CD4-positive, alpha-beta T cell treated with Interleukin-10 for 1 hour (primary cell): ENCODE measurements around the gene METTL27.
"Not testable (repeated sequence)": the region's sequence is repeated elsewhere in the genome, so short reads cannot be mapped to it uniquely, and the experiment has no call there.

Experiments
- DNase-seq: peaks from one replicate; pipeline ENCODE4 v3.0.0-alpha.2; 2020

METTL27 gene, protein sequence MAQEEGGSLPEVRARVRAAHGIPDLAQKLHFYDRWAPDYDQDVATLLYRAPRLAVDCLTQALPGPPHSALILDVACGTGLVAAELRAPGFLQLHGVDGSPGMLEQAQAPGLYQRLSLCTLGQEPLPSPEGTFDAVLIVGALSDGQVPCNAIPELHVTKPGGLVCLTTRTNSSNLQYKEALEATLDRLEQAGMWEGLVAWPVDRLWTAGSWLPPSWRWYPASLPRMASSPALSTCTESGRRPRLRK

DNA sequence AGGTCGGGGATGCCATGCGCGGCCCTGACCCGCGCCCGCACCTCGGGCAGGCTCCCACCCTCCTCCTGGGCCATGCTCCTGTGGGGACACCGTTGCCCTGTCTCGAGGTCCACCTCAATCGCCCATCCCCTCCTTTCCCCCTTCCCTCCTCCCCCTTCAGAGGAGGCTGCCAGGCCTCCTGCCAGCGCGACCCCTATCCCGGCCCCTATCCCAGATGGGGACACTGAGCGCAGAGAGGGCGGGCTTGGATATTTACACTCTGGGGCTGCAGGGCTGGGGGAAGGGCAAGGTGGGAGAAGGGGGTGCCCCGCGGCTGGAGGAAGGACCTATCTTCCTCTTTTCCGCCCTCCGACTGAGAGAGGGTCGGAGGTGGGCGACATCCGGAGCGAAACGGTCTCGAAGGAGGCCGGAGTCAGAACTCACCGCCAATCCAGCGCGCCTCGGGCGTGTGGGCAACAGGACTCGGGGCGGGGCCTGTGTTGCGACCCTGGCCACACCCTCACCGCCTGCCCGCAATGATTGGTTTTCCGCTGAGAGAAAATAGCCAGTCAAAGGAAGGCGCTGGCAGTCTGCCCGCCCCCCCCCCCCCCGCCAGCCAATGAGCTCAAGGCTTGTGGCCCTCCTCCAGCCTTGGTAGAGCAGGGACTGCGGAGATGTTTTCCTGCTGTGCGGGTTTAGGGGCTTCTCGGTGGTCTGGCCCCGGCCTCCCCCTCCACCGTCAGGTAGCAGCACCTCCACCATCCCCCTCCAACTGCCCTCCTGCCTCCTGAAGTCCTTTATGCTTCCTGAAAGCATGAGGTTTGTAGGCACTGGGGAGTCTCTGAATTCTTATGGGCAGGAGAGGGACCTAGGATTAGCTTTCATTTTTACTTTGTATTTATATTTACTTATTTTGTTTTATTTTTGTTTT is at the start of gene METTL27:
METTL27 (minus strand) TSS at position 450 of the 910 bp plus-strand sequence; CDS start at position 74, 376 bp downstream.
- DNase-seq: peak; percentile 92

DNA sequence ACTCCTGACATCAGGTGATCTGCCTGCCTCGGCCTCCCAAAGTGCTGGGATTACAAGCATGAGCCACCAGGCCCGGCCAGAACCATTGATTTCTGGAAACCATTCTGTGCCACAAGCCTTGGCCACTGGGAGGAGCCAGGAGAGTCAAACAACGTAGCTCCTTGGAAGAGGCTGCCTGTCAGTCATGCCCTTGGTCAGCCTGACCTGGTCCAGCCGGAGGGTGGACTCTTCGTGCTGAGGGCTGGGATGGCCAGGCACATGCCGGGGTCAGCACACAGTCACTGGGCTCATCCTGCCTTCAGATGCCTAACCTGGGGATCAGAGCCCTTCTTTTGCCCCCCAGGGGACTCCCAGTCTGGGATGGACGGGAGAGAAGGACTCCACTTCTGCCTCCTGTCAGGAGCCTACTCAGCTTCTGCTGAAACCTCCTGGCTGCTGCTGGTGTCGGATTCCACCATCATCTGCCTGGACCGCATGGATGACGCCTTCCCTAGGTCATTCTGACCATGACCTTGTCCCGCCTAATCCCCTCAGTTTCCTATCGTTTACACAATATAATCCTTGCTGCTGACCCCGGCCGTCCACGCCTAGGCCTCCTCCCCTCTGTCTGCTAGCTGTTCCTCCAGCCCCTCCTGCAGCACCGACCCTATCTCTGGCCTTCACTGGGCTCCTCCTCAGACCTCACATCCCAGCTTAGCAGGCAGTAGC is 49.0 kb upstream of the METTL27 start:
- DNase-seq: no peak

DNA sequence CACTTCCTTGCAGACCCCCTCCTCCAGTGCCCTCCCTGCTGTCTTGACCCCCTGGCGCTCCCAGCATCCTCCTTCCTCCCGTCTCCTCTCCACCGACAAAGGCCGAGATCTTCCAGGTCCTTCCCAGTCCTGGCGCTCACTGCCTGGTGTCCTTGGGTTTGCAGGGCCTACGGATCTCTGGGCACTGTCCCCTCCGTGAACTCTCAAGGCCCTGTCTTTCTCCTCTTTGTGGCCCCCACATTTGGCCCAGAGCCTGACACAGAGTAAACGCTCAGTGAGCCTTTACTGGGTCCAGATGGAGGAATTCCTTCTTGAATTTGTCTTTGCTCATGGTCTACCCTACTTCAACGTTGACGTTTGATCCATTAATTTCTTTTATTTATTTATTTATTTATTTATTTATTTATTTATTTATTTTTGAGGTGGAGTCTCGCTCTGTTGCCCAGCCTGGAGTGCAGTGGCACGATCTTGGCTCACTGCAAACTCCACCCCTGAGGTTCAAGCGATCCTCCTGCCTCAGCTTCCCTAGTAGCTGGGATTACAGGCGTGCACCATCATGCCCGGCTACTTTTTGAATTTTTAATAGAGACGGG is 48.3 kb upstream of the METTL27 start:
- DNase-seq: no peak

DNA sequence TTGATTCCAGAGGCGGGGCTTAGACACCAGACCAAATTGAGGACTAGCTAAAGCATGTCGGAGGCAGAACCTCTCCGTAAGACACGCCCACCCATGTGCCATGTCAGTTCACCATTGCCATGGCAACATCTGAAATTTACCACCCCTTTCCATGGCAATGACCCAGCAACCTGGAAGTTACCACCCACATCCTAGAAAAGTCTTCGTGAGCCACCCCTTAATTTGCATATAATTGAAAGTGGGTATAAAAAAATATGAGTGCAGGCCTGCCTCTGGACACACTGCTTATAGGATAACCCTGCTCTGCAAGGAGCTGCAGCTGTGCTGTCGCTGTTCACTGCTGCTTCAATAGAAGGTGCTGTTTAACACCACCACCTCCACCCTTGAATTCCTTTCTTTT is 46.6 kb upstream of the METTL27 start:
- no peak for DNase-seq

DNA sequence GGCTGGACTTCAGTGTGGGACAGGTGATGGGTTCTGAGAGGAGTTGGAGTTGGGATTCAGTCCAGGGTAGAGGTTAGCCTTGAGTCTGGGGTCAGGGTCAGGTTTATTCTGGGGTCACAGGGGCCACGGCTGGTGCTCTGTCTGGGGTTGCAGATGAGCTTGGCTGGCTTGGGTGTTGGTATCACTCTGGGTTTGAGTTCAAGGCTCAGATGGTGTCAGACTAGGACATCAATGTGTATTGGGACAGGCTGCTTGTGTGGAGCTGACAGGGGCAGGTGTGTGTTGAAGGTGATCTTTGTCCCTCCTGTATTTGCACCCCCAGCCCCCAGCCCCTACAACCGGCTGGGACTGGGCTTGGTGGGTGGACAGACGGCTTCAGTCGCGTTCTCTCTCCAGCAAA is 45.4 kb upstream of the METTL27 start:
- no peak for DNase-seq

DNA sequence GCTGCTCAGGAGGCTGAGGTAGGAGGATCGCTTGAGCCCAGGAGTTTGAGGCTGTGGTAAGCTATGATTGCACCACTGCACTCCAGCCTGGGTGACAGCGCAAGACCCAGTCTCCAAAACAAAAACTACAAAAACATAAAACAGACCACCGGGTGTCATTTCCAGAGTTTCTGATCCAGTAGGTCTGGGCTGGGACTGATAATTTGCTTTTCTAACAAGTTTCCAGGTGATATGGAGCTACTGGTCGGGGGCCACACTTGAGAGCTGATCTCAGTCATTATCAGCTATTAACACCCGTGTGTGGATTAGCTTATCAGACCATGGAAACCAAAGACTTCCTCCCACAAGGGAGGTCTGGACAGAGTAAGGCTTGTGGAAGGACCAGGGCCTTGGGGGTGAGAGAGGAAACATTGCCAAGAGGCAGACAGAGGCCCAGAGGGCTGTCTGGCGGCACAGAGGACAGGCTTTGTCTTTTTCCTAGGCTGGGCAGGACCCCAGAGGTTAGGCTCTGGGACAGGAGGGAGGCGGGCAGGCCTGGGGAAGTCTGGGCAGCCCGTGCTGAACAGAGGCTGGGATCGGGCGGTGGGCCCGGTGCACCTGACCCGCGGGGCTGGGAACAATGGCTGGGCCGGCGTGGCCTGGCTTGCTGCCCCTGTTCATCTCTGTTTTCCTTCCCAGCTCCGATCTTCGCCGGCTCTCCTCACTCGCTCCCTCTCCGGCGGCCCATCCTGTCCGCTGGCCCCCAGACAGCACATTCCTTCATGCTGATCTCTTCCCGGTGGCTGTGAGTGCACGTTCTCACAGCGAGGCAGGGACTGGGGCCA is 43.9 kb upstream of the METTL27 start:
- no peak for DNase-seq

DNA sequence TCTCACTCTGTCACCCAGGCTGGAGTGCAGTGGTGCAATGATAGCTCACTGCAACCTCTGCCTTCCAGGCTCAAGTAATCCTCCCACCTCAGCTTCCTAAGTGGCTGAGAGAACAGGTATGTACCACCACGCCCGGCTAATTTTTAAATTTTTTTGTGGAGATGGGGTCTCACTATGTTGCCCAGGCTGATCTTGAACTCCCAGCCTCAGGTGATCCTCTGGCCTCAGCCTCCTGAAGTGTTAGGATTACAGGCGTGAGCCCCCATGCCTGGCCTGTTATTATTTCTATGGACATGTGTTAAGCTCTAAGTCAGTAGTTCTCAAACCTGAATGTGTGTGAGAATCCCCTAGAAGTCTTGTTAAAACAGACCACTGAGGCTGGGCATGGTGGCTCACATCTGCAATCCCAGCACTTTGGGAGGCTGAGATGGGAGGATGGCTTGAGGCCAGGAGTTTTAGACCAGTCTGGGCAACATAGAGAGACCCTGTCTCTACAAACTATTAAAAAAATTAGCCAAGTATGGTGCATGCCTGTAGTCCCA is 43.2 kb upstream of the METTL27 start:
- no peak for DNase-seq

DNA sequence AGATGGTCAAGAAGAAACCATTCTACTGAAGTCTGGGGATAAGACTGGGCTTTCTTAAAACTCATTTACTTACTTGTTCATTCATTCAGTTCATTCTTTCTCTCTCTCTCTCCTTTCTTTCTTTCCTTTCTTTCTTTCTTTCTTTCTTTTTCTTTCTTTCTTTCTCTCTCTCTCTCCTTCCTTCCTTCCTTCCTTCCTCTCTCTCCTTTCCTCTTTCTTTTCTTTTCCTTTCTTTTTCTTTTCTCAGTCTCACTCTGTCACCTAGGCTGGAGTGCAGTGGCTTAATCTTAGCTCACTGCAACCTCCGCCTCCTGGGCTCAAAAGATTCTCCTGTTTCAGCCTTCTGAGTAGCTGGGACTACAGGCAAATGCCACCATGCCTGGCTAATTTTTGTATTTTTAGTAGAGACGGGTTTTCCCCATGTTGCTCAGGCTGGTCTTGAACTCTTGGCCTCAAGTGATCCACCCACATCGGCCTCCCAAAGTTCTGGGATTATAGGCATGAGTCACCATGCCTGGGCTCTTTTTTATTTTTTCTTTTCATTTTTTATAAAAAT is 42.6 kb upstream of the METTL27 start:
- DNase-seq: not testable (repeated sequence)

DNA sequence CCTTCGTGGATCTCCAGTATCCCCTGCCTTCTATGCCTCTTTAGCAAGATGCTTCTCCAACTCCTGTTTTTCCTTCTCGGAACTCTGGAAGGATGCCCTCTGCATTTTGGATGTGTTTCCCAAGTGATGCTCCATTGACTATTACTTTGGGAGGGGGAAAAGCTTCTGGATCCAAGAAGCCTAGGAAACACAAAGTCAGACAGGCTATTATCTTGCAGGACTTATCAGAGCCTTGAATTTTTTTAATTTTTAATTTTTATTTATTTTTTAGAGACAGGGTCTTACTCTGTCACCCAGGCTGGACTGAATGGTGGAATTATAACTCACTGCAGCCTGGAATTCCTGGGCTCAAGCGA is 39.7 kb upstream of the METTL27 start:
- DNase-seq: no peak

DNA sequence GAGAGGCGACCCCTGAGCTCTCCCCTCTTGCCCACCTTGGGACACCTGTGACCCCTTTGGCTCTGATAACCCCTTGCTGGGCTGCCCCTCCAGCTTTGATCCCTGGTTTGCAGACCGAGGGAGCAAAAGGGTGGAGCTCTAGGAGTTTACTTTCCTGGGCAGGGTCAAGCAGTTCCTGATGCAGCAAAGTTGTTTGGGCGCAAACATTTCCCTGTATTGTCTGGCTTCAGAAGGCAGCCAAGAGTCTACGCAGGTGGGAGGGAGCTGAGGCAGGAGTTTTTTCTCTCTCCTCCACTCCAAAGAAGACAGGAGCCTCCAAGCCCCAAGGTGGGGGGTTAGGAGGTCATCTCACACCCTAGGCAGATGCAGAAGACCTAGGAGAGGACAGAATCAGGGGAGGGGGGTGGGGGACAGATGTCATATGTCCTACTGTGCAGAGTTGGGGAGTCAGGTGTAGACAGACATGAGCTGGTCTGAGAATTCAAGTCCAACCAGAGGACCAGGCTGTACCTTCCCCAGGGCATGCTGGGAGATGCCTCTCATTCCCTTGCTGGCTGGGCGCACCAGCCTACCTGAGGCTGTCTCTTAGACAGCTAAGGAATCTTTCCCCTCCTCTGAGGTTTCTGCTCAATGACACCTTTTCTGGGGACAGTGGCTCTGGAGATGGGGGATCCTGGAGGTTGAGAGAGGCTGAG is 39.2 kb upstream of the METTL27 start:
- DNase-seq: no peak

DNA sequence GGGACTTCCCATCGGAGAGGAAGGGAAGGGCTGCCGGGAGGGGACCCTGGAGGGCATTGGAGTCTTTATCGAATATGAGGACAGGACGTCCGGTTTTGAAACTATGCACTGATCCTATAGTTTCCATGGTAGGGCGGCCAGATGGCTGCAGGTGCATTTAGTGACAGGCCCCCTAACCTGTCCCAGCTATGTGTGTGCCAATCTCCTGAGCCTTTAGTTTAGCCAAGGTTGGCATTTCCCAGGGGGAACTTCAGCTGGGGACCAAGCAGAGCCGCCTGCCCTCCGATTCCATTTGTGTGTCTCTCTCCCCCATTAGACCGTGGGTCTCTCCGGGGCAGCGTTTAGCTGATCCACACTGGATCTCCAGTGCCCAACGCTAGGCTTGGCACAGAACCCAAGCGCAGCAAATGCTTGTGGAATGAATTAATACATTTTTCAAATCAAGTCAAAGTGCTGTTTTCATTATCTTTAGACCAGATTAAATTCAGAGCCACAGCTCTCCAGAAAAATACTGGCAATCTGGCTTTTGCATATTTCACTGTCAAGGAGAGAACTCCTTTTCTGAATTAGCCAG is 38.5 kb upstream of the METTL27 start:
- no peak for DNase-seq

DNA sequence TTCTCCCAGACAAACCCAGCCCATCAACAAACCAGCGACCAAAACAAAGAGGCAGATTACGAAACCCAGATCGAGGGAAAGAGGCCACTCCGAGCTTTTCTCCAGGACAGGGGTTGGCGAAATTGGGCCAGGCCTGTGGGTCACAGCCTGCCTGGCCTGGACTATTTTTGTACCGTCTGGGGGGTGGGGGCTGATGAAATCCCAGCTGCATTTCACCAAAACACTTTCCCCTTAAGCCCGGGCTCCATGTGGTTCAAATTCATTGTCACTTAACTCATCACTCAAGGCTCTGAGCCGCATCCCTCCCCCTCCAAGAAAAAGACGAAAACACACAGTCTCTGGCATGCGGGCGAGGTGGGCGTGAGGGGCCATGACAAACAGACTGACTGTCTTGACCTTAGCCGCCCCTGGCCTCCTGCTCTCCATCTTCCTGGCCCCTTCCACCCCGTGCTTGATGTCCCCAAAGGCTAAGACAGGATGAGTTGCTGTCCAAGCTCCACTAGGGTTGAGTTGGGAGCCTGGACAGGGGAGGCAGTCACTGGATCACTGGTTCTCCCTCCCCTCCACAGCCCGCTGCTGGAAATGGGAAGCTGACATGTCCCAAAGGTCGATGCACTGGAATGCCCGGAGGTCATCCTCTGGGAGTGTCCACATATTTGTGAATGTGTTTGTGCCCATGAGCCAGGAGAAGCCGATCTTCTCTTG is 37.8 kb upstream of the METTL27 start:
- DNase-seq: no peak

DNA sequence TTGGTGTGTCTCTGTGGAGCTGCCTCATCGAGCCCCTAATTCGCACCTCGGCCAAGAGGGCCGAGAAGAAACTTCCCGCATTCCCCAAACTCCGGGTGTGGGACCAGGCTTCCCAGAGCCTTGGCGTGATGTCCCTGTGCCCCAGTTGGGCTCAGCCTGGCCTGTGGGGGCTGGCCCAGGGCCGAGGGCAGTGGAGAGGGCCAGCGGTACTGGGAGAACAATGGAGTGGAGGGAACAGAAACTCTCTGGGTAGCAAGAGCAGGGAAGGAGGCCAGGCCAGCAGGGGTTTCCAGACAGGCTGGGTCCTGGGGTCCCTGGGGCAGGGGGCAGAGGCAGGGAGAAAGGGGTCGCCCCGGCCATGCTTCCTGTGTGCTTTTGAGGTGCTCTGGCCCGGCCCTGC is 34.7 kb upstream of the METTL27 start:
- no peak for DNase-seq

DNA sequence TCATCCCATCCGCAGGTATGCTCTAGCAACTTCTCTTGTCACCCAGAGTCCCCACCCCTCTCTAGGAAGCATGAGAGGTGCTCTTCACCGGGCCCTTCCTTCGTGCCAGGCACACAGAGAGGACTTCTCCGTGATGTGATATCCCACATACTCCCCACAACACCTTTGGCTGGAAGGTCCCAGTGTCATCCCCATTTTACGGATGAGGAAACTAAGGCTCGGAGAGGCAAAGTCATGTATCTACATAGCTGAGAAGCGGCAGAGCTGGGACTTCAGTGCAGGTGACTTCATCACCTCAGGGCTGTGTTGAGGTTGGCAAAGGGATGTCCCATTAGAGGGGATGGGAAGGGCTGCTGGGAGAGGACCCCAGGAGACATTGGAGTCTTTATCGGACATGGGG is 34.0 kb upstream of the METTL27 start:
- DNase-seq: no peak

DNA sequence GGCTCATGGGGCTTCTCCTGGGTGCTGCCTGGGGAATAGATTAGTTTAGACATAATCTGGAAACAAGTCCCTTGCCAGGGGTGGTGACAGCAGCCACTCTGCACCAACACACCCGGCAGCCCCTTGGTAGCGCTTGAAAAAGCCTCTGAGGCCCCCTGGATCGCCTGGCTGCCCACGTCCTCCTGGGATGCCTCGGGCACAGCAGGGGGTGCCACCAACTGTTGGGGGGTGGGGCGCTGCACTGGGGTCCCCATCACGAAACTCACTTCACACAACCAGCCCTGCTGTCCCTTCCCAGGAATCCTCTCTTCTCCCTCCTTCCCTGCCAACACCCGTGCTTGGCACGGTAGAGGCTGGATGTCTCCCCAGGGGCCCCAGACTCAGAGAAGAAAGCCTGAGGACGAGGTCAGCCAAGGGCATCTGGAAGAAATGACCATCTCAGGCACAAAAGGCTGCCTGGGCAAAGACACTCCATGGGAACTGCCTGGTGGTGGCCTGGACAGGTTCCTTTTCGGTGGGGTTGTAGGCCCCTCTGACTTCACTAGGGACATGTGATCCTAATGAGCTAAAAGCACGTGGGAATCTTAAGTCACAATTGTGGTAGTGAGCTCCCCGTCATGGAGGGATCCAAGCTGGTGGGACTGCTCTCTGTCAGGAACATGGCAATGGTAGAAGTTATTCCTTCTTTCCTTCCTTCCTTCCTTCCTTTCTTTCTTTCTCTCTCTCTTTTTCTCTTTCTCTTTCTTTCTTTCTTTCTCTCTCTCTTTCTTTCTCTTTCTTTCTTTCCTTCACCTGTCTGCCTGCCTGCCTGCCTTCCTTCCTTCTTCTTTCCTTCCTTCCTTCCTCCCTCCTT is 30.0 kb upstream of the METTL27 start:
- DNase-seq: no peak

DNA sequence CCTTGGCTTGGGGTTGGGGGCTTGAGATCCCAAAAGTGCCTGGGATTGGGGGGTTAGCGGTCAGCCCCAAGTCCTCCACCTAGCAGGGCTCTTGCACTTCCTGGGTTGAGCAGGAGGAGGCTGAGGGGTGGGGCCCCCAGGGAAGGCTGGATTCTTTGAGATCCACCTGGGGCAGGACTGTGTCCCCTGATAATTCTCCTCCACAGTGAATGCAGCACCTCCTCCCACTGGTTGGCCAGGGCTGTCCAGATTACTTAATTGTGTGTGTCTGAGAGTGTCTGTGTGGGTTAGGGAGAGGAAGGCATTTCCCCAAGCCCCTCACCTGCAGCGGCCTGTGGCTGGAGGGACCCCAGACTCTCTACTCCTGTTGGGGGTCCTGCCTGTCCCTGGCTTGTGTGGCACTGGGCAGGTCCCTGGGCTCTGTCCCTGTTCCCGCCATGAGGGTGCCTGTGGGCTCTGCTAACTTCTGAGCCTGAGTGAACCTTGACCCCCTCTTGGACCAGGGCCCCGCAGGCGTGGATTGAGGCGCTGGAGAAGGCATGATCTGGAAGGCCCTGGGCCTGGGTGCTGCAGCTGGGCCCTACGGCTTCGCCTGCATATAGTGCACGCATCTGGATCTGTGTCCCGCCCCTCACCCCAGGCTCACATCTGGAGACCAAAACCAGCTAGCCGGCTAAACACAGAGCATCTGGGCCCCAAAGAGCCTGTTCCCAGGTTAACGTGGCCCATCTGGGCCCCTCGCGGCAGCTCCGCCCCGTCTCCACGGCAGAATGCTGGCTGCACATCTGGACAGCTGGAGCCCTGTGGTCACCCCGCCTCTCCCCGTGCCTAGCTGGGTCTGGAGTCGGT is 29.1 kb upstream of the METTL27 start:
- DNase-seq: no peak

DNA sequence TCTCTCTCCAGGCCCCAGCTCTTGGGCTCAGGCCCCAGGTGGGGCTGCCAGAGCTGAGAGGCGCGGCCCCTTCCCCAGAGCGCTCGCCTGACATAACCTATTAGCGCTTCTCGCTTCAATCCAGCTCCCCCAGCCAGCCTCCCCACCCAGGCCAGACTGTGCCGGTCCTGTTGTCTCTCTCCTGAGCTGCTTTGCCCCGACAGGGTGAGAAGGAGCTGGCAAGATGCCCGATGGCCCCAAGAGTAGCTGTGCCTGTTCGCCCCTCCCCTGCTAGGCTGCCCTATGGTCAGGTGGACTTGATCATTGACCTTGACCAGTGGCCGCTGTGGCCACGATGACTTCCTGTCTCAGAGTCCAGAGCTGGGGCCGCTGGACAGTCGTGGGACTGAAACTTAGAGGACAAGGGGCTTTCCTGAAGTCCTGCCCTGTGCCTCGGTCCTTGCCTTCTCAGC is 27.8 kb upstream of the METTL27 start:
- DNase-seq: no peak
